Medulla oblongata (tissue), 1 donor: Measurements from ENCODE around the gene TCEA2.

ENCODE experiments used
- DNase-seq: peaks from one replicate; pipeline ENCODE4 v3.0.0-alpha.2; 2015; ENCODE audit errors: extremely low spot score

Gene TCEA2

GRCh38 chr20:64049060-64049877 is 13.7 kb upstream of the TCEA2 start, which contains the start of gene SOX18:
Gene SOX18, minus strand, starts transcription at chr20:64049639. Its CDS starts 123 bp downstream, at chr20:64049516.
- DNase-seq = no peak

- DNase-seq = no peak
Measured at GRCh38 chr20:64049878-64050260, 13.1 kb upstream of the TCEA2 start.

GRCh38 chr20:64050261-64051032 is 12.6 kb upstream of the TCEA2 start:
- no peak for DNase-seq

- no peak for DNase-seq
Measured at GRCh38 chr20:64051033-64051452, 12.0 kb upstream of the TCEA2 start.

GRCh38 chr20:64051561-64052325 is 11.3 kb upstream of the TCEA2 start:
- no peak for DNase-seq

GRCh38 chr20:64052326-64052722 is 10.7 kb upstream of the TCEA2 start:
- DNase-seq = no peak

GRCh38 chr20:64052987-64053840 is 9.8 kb upstream of the TCEA2 start:
- DNase-seq = no peak

GRCh38 chr20:64053841-64054661 is 8.9 kb upstream of the TCEA2 start:
- no peak for DNase-seq

GRCh38 chr20:64055396-64055892 is 7.6 kb upstream of the TCEA2 start:
- DNase-seq = no peak

GRCh38 chr20:64055893-64056638 is 6.9 kb upstream of the TCEA2 start:
- no peak for DNase-seq

GRCh38 chr20:64056639-64056888 is 6.4 kb upstream of the TCEA2 start:
- no peak for DNase-seq

GRCh38 chr20:64056889-64057627 is 5.9 kb upstream of the TCEA2 start:
- DNase-seq = no peak

- peak; percentile 38 for DNase-seq
Measured at GRCh38 chr20:64057628-64058498, 5.1 kb upstream of the TCEA2 start.

- no peak for DNase-seq
Measured at GRCh38 chr20:64058536-64058935, 4.5 kb upstream of the TCEA2 start.

GRCh38 chr20:64062276-64062595 is 762 bp upstream of the TCEA2 start:
- peak; percentile 60 for DNase-seq

- no peak for DNase-seq
Measured at GRCh38 chr20:64063389-64064144, 569 bp downstream of the TCEA2 start.

- DNase-seq = no peak
Measured at GRCh38 chr20:64064145-64064698, 1.2 kb downstream of the TCEA2 start.
